Vagina (tissue), 2 donors: Measurements from ENCODE around the gene SEMA4D. TPM values are rescaled to one million over a fixed set of nuclear protein-coding genes. Genes with fewer than 3 reads are reported as not detected.

ENCODE experiments used
- DNase-seq, 2 donors: peaks; one replicate each; pipeline ENCODE4 v3.0.0-alpha.2; 2017; ENCODE audit errors: extremely low spot score in 2 of 2
- H3K27ac ChIP-seq: fragments of 200-600 bp; sonication (generic); one replicate; pipeline ENCODE4 v1.5.1; 2019
- H3K27me3 ChIP-seq: fragments of 200-600 bp; sonication (generic); one replicate; pipeline ENCODE4 v1.5.1; 2019
- H3K36me3 ChIP-seq, 2 donors: fragments of 200-600 bp; sonication (generic); one replicate each; pipeline ENCODE4 v1.5.1; 2017 to 2019
- H3K4me1 ChIP-seq: fragments of 200-600 bp; sonication (generic); one replicate; pipeline ENCODE4 v1.5.1; 2019
- H3K4me3 ChIP-seq, 2 donors: fragments of 200-600 bp; sonication (generic); 1 replicate in 1 of 2; 2 replicates in 1 of 2; pipeline ENCODE4 v1.5.1; 2016 to 2019
- H3K9me3 ChIP-seq: fragments of 200-600 bp; sonication (generic); one replicate; pipeline ENCODE4 v1.5.1; 2019
- CTCF ChIP-seq, 3 experiments: fragments of 450-650 bp in 2 of 3; fragments of 200-600 bp in 1 of 3; sonication (generic) in 1 of 3; IDR thresholded peaks; one replicate each; pipeline ENCODE4 v1.5.1; 2017 to 2019; ENCODE audit warnings: antibody characterized with exemption in 3 of 3, mild to moderate bottlenecking in 2 of 3, moderate library complexity in 2 of 3
- POLR2A ChIP-seq, 2 donors: fragments of 450-650 bp; IDR thresholded peaks; one replicate each; pipeline ENCODE4 v1.6.1; 2017; ENCODE audit warnings: antibody characterized with exemption in 2 of 2, mild to moderate bottlenecking in 2 of 2, moderate library complexity in 2 of 2
- POLR2AphosphoS5 ChIP-seq, 2 donors: sonication (generic); formaldehyde crosslinking; IDR thresholded peaks; one replicate each; pipeline ENCODE4 v1.9.0; 2017; ENCODE audit warnings: antibody characterized with exemption in 2 of 2, mild to moderate bottlenecking in 2 of 2, low read depth in 1 of 2; ENCODE audit not compliant: insufficient read depth in 1 of 2
- intact Hi-C: fragments of 100-400 bp; cut with DNase I; formaldehyde crosslinking; loops from one replicate; pipeline ENCODE4 v1.15.1; 2023
- total RNA-seq: library from RNA; depleted of rRNA; stranded (reverse); fragments of >200 nt; gene quantifications from one replicate; pipeline ENCODE4 v1.2.3, GENCODE V29; 2016

The SEMA4D gene
- total RNA-seq, 1 donor from 2014 or later, result 39.3 TPM

DNA sequence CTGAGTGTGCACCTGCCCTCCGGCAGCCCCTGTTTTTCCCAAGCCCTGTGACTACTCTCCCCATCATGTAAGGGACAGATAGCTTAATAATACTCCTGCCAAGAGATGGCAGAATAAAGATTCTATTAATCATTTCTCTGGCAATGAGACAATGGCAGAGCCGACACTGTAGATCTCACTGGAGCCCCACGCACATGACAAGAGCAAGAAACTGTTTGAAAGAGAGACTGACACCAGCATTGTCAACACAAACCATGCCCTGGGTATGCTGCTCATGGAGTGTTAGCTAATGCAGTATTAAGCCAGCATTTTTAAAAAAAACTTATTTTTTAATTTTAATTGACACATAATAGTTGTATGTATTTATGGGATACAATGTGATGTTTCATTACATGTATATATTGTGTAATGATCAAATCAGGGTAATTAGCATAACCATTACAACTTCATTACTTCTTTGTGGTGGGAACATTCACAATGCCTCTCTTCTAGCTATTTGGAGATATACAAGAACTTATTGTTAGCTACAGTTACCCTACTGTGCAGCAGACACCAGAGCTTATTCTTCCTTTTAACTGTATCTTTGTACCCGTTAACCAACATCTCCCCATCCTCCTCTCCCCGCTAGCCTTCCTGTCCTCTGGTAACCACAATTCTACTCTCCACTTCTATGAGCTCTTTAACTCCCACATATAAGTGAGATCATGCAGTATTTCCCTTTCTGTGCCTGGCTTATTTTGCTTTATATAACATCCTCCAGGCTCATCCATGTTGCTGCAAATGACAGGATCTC is 31.5 kb upstream of the SEMA4D start:
- H3K27me3 ChIP-seq, result no peaks in the 10 kb centered on the region
- intact Hi-C loops, result no loop called here
- no peaks in the 10 kb centered on the region for H3K9me3 ChIP-seq
- H3K36me3 ChIP-seq, result no peaks in the 10 kb centered on the region
- H3K4me1 ChIP-seq, result peaks cover 16% of the 10 kb centered on the region
- no peak overlapping the region for H3K4me3 ChIP-seq
- DNase-seq, result no peak
- TF ChIP-seq CTCF (IDR thresholded peaks at IDR 0.05) (no peak), POLR2A (IDR thresholded peaks at IDR 0.05) (no peak), POLR2AphosphoS5 (IDR thresholded peaks at IDR 0.05; ENCODE audit: insufficient read depth in 1 of 2, low read depth in 1 of 2) (no peak)
- no peak overlapping the region for H3K27ac ChIP-seq

- no peak for DNase-seq
- intact Hi-C loops, result no loop called here
- Histone ChIP-seq H3K4me1 (peaks cover 16% of the 10 kb centered on the region), H3K27me3 (no peaks in the 10 kb centered on the region), H3K27ac (no peak overlapping the region), H3K36me3 (no peaks in the 10 kb centered on the region), H3K9me3 (no peaks in the 10 kb centered on the region), H3K4me3 (no peak overlapping the region)
- TF ChIP-seq CTCF (IDR thresholded peaks at IDR 0.05), result no peak
- TF ChIP-seq POLR2AphosphoS5 (IDR thresholded peaks at IDR 0.05; ENCODE audit: insufficient read depth in 1 of 2, low read depth in 1 of 2), result peak in 1 of 2 donors; percentile 45
These were observed 30.6 kb upstream of the SEMA4D start for GRCh38 chr9:89528540-89528939.

DNA sequence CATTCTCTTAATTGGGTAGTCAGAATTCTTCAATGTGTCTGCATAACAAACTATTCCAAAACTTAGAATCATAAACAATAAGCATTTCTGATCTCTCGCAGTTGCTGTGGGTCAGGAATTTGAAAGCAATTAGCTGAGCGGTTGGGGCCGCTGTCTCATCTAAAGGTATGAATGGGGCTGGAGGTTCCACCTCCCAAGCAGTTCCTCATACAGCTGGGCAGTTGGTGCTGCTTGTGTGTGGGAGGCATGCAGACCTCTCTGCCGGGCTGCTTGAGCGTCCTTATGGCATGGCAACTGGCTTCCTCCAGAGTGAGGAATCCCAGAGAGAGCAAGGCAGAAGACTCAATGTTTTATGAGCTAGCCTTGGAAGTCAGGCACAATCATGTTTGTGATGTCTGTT is 30.2 kb upstream of the SEMA4D start:
- TF ChIP-seq POLR2A (IDR thresholded peaks at IDR 0.05) (no peak), POLR2AphosphoS5 (IDR thresholded peaks at IDR 0.05; ENCODE audit: insufficient read depth in 1 of 2, low read depth in 1 of 2) (no peak), CTCF (IDR thresholded peaks at IDR 0.05) (no peak)
- intact Hi-C loops, result no loop called here
- Histone ChIP-seq H3K27me3 (no peaks in the 10 kb centered on the region), H3K9me3 (no peaks in the 10 kb centered on the region), H3K36me3 (no peaks in the 10 kb centered on the region), H3K4me3 (no peak overlapping the region), H3K27ac (no peak overlapping the region), H3K4me1 (peaks cover 16% of the 10 kb centered on the region)
- no peak for DNase-seq

DNA sequence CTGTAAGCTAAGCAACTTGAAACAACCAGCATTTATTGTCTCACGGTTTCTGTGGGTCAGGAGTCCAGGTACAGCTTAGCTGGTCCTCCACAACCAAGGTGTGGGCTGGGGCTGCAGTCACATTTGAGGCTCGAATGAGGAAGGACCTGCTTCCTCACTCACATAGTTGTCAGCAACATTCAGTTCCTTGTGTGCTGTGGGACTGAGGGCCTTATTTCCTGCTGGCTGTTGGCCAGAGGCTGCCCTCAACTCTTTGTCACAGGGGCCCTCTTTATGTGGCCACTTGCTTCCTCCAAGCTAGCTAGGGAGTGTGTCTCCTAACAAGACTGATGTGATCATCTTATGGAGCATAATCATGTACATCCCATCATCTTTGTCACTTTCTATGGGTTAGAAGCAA is 29.2 kb upstream of the SEMA4D start:
- no peak overlapping the region for H3K27ac ChIP-seq
- DNase-seq, result no peak
- intact Hi-C loops, result no loop called here
- H3K4me1 ChIP-seq, result peaks cover 16% of the 10 kb centered on the region
- H3K4me3 ChIP-seq, result no peak overlapping the region
- H3K27me3 ChIP-seq, result no peaks in the 10 kb centered on the region
- TF ChIP-seq POLR2A (IDR thresholded peaks at IDR 0.05), result no peak
- TF ChIP-seq CTCF (IDR thresholded peaks at IDR 0.05), result no peak
- TF ChIP-seq POLR2AphosphoS5 (IDR thresholded peaks at IDR 0.05; ENCODE audit: insufficient read depth in 1 of 2, low read depth in 1 of 2), result no peak
- H3K36me3 ChIP-seq, result no peaks in the 10 kb centered on the region
- H3K9me3 ChIP-seq, result no peaks in the 10 kb centered on the region

DNA sequence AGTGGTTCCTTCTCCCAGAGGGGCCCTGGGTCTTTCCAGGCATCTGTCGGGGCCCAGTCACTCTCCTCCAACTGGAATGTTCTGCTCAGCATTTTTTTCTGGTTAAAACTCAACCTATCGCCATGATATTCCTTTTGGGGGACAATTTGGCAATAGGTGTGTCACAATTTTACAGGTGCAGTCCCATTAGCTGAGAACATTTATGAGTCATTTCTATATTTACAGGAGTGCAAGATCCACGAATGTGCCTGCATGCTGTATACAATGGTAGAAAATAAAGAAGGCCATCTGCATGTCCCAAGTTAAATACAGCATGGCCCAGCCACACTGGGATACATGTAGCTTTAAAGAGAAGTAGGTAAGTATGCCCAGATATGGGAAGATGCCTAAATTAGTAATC is 28.8 kb upstream of the SEMA4D start:
- H3K4me3 ChIP-seq, result no peak overlapping the region

More for the DNA sequence above, 28.8 kb upstream of the SEMA4D start:
- no peak overlapping the region for H3K27ac ChIP-seq
- DNase-seq, result no peak
- no peaks in the 10 kb centered on the region for H3K27me3 ChIP-seq
- H3K4me1 ChIP-seq, result peaks cover 16% of the 10 kb centered on the region
- intact Hi-C loops, result no loop called here
- TF ChIP-seq CTCF (IDR thresholded peaks at IDR 0.05), result no peak
- no peak for TF ChIP-seq POLR2A (IDR thresholded peaks at IDR 0.05)
- TF ChIP-seq POLR2AphosphoS5 (IDR thresholded peaks at IDR 0.05; ENCODE audit: insufficient read depth in 1 of 2, low read depth in 1 of 2), result no peak
- no peaks in the 10 kb centered on the region for H3K9me3 ChIP-seq
- H3K36me3 ChIP-seq, result no peaks in the 10 kb centered on the region
